ENCODE results near the gene MBTPS1. TPM values are rescaled to one million over a fixed set of nuclear protein-coding genes. Genes with fewer than 3 reads are reported as not detected.
"Not testable (repeated sequence)": the region's sequence is repeated elsewhere in the genome, so short reads cannot be mapped to it uniquely, and the experiment has no call there.

The MBTPS1 gene
- total RNA-seq, 3 donors from 2014 or later (not counting 1 experiment from before 2014, with no cell fraction given) = 85.2 to 124 (median 113) TPM

- H3K27me3 ChIP-seq (ENCODE audit: control insufficient read depth, insufficient read depth, low read length) = no peaks in the 10 kb centered on the region
- no peaks in the 10 kb centered on the region for H3K9me3 ChIP-seq (ENCODE audit: control insufficient read depth, insufficient read depth, low read length)
- peaks cover 20% of the 10 kb centered on the region for H3K4me1 ChIP-seq (ENCODE audit: control insufficient read depth, insufficient read depth, low read length)
- no peak for TF ChIP-seq CTCF (IDR thresholded peaks at IDR 0.05)
- no peak overlapping the region for H3K27ac ChIP-seq (ENCODE audit: low read length)
- H3K27me3 Mint-ChIP-seq (ENCODE audit: low read depth in 2 of 2) = no peaks in the 10 kb centered on the region
- H3K4me1 Mint-ChIP-seq = peaks cover 12 to 17% of the 10 kb centered on the region in 2 donors
- no peak for ATAC-seq
- H3K4me3 Mint-ChIP-seq = no peak overlapping the region
- intact Hi-C loops (cut with micrococcal nuclease) = no loop called here
- H3K27ac Mint-ChIP-seq = no peak overlapping the region
- no peaks in the 10 kb centered on the region for H3K9me3 Mint-ChIP-seq
- H3K36me3 ChIP-seq (ENCODE audit: control insufficient read depth, insufficient read depth, low read length) = peaks cover 3% of the 10 kb centered on the region
- no peaks in the 10 kb centered on the region for H3K36me3 Mint-ChIP-seq
- no peak for DNase-seq
- no peak overlapping the region for H3K4me3 ChIP-seq (ENCODE audit: low read length)
- WGBS (ENCODE audit: insufficient coverage) = 80% methylated on average over 5 of the region's 5 CpGs
These were observed 3.3 kb upstream of the MBTPS1 start for GRCh38 chr16:84120023-84120422.

DNA sequence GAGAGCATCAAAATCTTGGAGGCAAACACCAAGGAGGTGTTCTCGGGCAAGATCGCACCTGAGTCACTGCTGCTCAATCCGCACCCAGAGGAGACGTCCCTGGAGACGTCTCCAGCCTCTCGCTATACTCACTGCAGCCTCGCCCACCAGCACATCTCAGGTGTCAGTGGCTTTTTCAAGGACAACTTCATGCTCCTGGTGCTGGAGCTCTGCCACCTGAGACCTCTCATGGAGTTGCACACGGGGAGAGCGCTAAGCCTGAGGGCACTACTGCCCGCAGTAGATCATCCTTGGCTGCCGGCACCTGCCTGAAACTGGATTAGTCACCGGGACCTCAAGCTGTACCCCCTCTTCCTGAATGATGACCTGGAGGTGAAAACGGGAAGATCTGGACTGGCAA is 2.6 kb upstream of the MBTPS1 start:
- H3K4me1 Mint-ChIP-seq = peaks cover 13 to 17% of the 10 kb centered on the region in 2 donors
- no peaks in the 10 kb centered on the region for H3K36me3 Mint-ChIP-seq
- Histone ChIP-seq H3K9me3 (ENCODE audit: control insufficient read depth, insufficient read depth, low read length) (no peaks in the 10 kb centered on the region), H3K4me3 (ENCODE audit: low read length) (no peak overlapping the region), H3K27me3 (ENCODE audit: control insufficient read depth, insufficient read depth, low read length) (no peaks in the 10 kb centered on the region), H3K36me3 (ENCODE audit: control insufficient read depth, insufficient read depth, low read length) (peaks cover 3% of the 10 kb centered on the region), H3K27ac (ENCODE audit: low read length) (no peak overlapping the region), H3K4me1 (ENCODE audit: control insufficient read depth, insufficient read depth, low read length) (peaks cover 23% of the 10 kb centered on the region)
- no peak for TF ChIP-seq CTCF (IDR thresholded peaks at IDR 0.05)
- H3K27me3 Mint-ChIP-seq (ENCODE audit: low read depth in 2 of 2) = no peaks in the 10 kb centered on the region
- WGBS (ENCODE audit: insufficient coverage) = 95% methylated on average over 13 of the region's 13 CpGs
- DNase-seq = no peak
- H3K4me3 Mint-ChIP-seq = no peak overlapping the region
- ATAC-seq = no peak
- no peak overlapping the region for H3K27ac Mint-ChIP-seq
- intact Hi-C loops (cut with micrococcal nuclease) = no loop called here
- no peaks in the 10 kb centered on the region for H3K9me3 Mint-ChIP-seq

DNA sequence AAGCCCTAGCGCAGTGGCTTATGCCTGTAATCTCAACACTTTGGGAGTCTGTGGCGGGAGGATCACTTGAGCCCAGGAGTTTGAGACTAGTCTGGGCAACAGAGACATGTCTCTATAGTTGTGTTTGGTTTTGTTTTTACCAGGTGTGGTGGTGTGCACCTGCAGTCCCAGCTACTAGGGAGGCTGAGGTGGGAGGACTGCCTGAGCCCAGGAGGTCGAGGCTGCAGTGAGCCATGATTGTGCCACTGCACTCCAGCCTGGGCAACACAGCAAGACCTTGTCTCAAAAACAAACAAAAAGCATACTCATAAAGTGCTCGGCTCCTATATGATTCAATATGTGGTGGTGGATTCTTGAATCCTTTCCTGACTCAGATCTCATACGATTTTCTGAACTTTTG is 1.6 kb upstream of the MBTPS1 start:
- intact Hi-C loops (cut with micrococcal nuclease); H3K27ac ChIP-seq (ENCODE audit: low read length); H3K36me3 Mint-ChIP-seq; H3K27me3 Mint-ChIP-seq (ENCODE audit: low read depth in 2 of 2); DNase-seq; H3K9me3 Mint-ChIP-seq; H3K27me3 ChIP-seq (ENCODE audit: control insufficient read depth, insufficient read depth, low read length); H3K9me3 ChIP-seq (ENCODE audit: control insufficient read depth, insufficient read depth, low read length); H3K36me3 ChIP-seq (ENCODE audit: control insufficient read depth, insufficient read depth, low read length); H3K27ac Mint-ChIP-seq; ATAC-seq; H3K4me3 ChIP-seq (ENCODE audit: low read length): not testable (repeated sequence)
- H3K4me3 Mint-ChIP-seq = peak overlapping the region; percentile 31
- peaks cover 23% of the 10 kb centered on the region for H3K4me1 ChIP-seq (ENCODE audit: control insufficient read depth, insufficient read depth, low read length)
- peaks cover 13 to 17% of the 10 kb centered on the region in 2 donors for H3K4me1 Mint-ChIP-seq
- WGBS (ENCODE audit: insufficient coverage) = 97% methylated on average over 5 of the region's 5 CpGs

- no peaks in the 10 kb centered on the region for H3K27me3 Mint-ChIP-seq (ENCODE audit: low read depth in 2 of 2)
- no peaks in the 10 kb centered on the region for H3K27me3 ChIP-seq (ENCODE audit: control insufficient read depth, insufficient read depth, low read length)
- H3K4me3 Mint-ChIP-seq = peak overlapping the region; percentile 93
- H3K9me3 Mint-ChIP-seq = no peaks in the 10 kb centered on the region
- intact Hi-C loops (cut with micrococcal nuclease) = loop anchor here (2.0 kb wide), 1 partner anchor 69 kb away; the partner anchor contains the start of gene TAF1C
- H3K4me1 Mint-ChIP-seq = peaks cover 13 to 17% of the 10 kb centered on the region in 2 donors
- peak overlapping the region; percentile 99 for H3K4me3 ChIP-seq (ENCODE audit: low read length)
- H3K27ac ChIP-seq (ENCODE audit: low read length) = peak overlapping the region; percentile 89
- H3K4me1 ChIP-seq (ENCODE audit: control insufficient read depth, insufficient read depth, low read length) = peaks cover 23% of the 10 kb centered on the region
- peak overlapping the region; percentile 91 to 92 for H3K27ac Mint-ChIP-seq
- no peaks in the 10 kb centered on the region for H3K36me3 Mint-ChIP-seq
- DNase-seq (no peak), ATAC-seq (no peak)
- 4% methylated on average over 11 of the region's 12 CpGs for WGBS (ENCODE audit: insufficient coverage)
- no peak for TF ChIP-seq CTCF (IDR thresholded peaks at IDR 0.05)
- H3K9me3 ChIP-seq (ENCODE audit: control insufficient read depth, insufficient read depth, low read length) = no peaks in the 10 kb centered on the region
- no peaks in the 10 kb centered on the region for H3K36me3 ChIP-seq (ENCODE audit: control insufficient read depth, insufficient read depth, low read length)
These were observed 727 bp upstream of the MBTPS1 start for GRCh38 chr16:84117494-84117843.

Data from natural killer cell (primary cell).